Left renal pelvis (tissue), 4 donors: ENCODE results near the gene LYRM4. TPM values are rescaled to one million over a fixed set of nuclear protein-coding genes. Genes with fewer than 3 reads are reported as not detected.

Experiments used
- DNase-seq, 4 donors: peaks; one replicate each; pipeline ENCODE4 v3.0.0-alpha.2; 2013; ENCODE audit warnings: low read depth in 4 of 4, low spot score in 3 of 4
- polyA plus RNA-seq, 4 donors: library from polyadenylated mRNA; unstranded; fragments of 120-200 nt; gene quantifications; one replicate each; pipeline ENCODE4 v1.2.1, GENCODE V29; 2013; ENCODE audit not compliant: insufficient read length in 4 of 4

Gene LYRM4
- polyA plus RNA-seq, 4 donors = 38.6 to 45.7 (median 43.1) TPM

DNA sequence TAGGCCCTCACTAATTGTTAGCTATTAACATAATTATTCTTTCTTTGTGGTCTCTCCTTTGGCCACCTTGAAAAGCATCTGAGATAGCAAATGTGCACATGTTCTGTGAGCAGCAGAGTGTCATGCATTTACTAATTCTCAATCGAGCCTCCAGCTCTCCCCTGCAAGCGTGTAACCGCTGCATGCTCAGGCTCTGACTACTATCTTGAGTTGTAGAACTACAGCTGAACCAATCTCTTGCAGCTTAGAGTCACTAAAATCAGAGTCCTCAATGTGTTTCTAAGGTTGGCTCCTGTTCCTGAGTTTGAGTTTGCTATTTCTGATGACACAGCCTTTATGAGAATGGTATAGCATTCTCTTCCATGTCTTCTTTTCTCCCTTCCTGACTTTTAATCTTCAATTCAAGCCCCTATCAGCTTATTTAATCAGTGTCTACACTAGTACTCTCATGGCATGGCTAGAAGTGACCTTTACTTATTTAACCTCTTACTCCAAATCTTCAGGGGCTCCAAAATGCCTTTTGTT, 110.1 kb downstream of the LYRM4 start:
- DNase-seq = no peak

DNA sequence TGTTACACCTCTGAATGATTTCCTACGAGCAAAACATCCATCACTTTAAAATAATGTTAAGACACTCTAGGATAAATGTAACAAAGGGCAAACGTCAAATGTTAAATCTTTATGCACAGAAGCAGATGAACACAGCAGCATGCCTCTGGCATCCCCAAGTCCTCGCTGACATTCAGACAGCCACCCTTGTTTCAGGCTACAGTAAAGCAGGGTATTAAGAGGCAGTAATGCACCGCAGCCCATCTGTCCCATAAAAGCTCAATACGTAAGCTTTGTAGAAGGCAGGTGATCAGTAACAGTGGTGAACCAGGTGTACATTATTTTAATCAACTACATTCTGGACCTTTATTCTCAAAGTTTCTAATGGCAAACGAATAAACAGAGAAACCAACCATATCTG, 110.9 kb downstream of the LYRM4 start:
- DNase-seq = no peak

DNA sequence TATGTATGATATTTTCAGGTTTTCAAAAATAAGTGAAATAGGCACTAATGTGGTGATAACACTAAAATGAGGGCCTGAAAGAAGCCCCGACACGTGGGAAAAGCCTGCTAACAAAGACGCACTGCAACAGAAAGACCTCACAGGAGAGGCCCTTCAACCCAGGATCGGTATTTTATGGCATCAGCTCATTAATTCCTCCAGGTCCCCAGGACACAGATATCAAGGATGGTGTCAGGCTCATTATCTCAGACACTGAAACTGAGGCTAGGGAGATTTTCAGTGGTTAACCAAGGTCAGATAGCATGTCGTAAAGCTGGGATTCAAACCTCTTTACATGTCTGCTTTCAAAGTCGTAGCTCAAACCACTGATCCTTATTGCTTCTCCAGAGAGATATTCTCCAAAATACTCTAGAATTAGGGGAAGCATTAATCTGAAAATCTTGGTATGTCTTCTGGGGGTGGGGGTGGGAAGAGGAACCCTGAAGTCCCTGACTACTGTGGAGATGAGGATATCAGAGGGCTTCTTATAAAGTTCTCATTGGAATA, 111.5 kb downstream of the LYRM4 start:
- no peak for DNase-seq

DNA sequence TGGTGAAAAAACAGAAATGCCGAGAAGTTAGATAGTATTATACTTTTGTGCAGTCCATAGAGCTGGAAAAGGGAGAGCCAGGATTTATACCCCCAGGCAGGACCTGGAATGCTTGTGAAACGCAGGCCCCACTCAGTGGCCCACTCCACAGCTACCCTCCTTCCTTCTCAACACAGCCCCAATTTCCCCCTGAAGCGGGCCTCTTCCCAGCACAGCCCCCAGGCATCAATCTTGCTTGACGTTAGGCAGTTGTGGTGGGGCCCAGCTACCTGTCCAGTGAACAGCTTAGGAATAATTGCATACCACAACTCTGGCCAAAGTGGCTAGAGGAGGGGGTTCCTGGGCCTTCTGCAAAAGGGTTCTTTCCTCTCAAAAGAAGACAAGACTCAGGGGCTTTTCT, 114.4 kb downstream of the LYRM4 start:
- DNase-seq = no peak

DNA sequence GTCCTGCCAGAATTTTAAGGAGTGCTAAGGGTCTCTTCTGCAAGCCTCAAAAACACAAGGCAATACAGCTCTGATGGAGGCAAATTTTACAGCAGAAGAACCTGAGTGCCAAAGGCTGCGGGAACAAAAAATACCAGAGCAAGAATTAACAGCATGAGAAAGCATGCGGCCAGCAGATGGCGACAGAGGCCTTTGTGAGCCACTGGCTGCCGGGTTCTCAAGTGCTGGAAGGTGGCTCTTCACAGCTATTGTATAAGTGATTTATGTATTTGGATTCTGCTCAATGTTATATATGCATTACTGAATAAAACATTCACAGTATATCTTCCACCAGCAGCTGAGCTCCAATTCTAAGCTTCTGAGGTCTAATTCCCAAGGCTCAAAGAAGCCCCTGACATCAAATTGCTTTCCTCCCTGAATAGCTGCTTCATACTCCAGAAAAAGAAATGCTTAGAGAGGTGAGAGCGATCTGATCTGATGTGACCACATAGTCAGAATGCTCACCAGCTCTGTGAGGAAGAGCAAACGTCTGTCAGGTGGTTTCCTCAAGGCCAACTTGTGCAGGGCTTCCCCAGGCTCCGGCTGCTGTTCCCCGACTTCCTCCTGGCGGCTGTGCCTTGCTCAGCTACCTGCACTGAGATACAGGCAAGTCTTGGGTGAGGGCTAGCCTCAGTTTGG, 117.0 kb downstream of the LYRM4 start:
- peak; percentile 68 to 76 (median 70) for DNase-seq

DNA sequence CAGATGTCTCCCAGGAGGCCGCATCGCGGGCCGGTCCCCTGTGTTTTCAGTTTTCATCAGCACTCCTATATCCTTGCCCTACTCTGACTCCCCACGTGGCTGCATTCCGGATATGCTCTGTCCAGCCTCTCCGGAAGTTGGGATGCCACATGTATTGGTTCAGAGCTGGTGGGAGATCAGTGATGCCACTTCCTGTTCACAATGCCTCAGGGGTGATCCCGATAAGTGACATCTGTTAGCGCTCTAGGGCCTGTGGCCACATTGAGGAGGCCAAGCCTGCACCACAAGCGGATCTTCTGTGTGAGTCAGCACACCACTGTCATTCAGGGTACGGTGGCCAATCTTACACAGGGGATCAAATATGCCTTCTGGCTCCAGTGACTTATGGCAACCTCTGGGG, 117.8 kb downstream of the LYRM4 start:
- DNase-seq = no peak

DNA sequence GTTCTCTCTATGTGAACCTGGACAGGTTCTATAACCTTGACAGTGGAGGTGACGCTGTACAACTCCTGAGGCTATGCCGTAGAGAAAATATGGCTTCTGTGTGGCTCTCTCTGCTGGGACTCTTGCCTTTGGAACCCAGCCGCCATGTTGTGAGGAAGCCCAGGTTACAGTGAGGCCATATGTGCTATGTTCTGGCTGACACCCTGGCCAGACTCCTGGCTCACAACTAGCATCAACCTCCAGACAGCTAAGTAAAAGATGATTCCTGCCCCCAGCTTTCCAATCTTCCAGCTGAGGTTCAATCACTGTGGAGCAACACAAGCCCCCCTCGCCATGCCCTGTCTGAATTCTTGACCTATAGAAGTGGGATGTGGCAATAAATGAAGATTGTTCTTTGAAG, 118.6 kb downstream of the LYRM4 start:
- no peak for DNase-seq

DNA sequence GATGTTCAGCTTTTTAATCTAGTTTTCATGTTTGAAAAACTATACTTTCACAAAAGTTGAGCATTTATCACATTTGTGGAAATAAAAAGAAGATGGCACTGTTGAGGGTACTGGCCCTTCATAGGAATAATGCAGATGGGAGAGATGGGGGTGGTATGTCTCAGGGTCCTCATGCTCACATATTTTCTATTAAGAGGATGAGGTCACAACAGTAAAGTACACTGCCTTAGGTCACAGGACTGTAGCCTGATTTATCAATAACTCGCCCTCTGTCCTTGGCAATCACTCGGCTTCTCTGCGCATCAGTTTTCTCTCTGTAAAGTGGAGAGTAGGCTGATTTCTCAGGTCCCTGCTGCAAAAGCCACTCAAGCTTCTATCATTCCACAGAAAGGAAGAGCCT, 119.7 kb downstream of the LYRM4 start:
- no peak for DNase-seq

DNA sequence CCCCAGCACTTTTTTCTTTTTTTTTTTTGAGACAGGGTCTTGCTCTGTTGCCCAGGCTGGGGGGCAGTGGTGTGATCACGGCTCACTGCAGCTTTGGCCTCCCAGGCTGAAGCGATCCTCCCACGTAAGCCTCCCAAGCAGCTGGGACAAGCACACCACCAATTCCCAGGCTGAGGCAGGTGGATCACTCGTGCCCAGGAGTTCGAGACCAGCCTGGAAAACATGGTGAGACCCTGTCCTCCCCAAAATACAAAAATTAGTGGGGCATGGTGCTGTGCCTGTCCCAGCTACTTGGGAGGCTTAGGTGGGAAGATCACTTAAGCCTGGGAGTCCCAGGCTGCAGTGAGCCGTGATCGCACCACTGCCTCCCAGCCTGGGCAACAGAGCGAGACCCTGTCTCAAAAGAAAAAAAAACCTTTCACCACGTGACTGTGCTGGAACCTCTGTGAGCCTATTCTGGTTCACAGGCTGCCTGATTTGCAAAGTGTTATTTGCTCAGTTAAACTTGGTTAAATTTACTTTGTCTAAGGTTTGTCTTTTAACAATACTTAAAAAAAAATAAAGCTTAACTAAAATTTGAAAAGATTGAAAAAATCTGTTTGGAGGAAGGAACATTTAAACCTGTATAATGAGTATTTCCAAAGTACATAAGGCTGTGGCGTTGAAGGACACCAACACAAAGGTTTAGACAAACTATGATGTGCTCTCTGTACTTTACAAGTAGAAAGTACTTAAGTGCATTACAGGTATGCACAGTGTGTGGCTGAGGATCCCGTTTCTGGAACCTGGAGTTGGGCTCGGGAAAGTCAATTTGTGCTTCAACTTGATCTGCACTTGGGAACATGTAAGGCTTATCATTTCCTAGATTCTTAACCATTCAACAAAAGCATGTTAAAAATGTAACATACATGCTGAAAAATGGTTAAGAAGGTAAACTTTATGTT, 120.7 kb downstream of the LYRM4 start:
- DNase-seq = no peak

DNA sequence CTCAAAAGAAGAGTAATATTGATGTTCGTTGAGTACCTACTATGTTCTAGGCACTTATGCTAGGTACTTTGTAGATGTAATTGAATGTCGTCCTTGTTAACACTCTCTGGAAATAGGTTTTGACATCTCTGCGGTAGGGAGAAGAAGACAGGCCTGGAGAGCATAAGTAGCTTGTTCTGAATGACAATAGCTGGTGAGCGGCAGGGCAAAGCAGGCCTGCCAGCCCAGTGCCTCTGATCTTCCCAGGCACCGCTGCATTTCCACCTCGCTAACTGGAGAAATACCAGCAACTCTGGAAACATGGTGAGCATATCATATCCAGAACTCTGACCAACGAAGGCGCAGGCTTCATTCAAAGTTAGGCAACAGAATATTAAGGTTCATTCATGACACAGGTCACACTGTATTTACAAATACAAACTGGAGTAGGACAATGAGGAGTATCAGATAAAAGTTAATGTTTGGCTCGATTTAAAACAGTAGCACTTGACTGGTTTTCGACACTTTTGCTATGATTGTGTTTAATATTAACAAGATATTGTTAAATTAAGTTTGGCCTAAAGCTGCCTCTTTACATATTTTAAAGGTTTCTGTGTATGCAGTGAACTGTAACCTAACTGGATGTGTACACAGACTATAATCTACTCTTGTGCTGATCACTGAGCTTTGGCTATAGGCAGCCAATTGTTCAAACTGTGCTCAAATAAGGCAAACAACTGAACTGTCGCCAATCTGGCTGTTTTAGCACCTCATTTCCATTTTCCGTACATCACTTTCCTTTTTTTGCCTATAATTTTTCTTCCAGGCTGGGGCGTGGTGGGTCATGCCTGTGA, 121.5 kb downstream of the LYRM4 start:
- no peak for DNase-seq

DNA sequence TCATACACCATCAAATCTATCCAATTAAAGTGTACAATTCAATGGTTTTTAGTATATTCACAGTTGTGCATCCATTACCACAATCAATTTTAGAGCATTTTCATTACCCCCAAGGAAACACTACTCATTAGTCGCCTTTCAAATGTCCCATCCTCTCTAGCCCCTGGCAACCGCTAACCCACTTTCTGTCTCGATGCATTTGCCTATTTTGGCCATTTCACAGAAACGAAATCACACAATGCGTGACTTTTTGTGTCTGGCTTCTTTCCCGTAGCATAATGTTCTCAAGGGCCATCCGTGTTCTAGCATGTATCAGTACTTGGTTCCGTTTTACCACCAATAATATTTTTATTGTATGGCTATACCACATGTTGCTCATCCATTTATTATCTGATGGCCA, 123.9 kb downstream of the LYRM4 start:
- no peak for DNase-seq

DNA sequence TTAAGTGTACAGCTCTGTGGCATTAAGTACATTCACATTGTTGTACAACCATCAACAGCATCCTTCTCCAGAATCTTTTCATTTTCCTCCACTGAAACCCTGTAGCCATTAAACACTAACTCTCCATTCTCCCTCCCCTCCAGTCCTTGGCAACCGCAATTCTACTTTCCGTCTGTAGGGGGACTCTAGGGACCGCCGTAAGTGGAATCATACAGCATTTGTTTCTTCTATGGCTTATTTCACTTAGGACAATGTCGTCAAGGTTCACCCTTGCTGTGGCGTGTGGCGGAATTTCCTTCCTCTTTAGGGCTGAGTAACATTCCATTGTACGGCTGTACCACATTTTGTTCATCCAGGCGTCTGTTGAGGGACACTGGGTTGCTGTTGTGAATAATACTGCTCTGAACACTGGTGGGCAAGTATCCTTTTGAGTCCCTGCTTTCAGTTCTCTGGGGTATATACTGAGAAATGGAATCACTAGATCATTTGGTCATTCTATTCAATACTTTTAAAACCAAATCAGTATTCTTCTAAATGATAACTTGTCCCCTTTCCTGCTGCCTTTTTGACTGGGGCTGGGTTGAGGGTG, 124.9 kb downstream of the LYRM4 start:
- DNase-seq = no peak

DNA sequence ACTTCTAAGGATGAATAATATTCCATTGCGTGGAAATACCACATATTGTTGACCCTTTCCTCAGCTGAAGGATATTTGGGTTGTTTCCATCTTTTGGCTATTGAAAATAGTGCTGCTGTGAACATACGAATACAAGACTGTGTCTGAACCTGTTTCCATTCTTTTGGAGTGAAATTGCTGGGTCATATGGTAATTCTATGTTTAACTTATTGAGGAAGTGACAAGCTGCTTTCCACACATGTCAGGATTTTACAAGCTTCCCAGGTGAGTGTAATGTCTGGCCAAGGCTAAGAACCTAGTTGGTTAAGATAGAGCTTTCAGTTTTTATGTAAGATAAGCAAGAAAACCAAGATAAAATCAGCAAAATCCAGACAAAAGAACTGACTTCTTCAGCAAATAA, 126.8 kb downstream of the LYRM4 start:
- no peak for DNase-seq

DNA sequence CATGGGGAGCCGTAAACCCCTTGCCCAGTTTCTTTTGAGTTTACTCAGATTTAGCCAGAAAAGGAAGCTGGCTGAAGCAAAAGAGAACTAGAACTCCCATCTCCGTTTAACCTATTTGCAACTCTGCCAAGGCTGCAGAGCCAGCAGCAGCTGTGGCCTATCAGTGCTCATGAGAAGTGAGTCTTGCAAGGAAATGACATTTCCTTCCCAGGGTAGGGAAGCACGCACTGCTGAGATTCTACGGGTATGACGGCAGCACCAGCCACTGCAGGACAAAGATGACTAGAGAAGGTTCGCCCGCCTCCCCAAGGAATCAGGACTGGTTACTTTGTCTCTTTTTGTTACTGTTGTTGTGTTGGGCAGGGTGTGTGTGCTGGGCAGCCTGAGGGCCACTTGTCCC, 128.0 kb downstream of the LYRM4 start:
- peak; percentile 57 to 66 (median 64) for DNase-seq

DNA sequence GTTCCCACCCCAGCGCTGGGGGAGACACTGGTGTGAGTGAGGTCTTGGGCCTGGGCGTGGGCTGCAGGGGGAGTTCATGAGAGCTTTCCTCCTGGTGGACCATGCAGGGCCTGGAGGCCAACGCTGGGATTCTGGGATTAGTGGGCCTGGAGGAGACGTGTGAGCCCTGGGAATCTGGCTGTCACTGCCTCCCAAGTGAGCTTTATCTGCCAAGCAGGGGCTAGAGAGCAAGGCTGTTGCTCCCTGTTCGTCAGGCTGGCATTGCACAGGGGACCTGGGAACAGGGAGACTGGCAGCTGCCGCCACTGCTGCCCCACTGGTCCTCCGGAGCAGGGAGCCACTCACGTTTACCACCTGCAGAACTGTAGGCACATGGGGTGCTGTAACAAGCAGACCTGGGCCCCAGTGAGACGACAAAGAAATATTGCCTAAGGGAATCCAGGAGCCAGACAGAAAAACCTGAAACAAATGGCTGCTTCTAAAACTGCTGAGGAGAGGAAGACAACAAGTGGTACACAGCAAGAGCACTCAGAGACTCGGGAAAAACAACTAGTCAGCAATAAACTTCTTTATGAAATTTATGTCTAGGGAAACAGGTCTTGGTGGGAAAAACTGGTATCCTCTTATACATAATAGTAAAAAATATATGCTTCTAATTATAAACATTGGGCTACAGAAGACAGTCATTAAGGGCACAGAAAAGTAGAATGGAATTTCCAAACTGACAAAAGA, 130.4 kb downstream of the LYRM4 start:
- no peak for DNase-seq

DNA sequence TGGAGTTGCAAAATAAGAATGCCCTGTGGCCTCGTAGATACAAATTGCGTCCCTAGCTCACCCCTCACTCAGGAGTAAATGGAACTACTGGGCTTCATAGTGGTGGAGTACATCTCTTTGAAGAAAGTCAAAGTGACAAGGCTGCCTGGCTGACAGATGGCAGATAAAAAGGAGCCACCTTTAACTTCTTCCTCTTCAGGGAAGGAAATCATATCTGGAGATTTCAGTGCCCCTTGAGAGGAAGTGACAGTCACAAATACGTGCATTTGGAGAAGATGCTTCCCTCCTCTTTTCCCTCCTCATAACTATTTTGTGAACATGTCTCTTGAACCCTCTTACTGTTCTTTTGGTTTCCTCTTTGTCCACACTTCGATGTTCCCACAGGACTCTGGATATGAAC, 132.4 kb downstream of the LYRM4 start:
- DNase-seq = no peak

DNA sequence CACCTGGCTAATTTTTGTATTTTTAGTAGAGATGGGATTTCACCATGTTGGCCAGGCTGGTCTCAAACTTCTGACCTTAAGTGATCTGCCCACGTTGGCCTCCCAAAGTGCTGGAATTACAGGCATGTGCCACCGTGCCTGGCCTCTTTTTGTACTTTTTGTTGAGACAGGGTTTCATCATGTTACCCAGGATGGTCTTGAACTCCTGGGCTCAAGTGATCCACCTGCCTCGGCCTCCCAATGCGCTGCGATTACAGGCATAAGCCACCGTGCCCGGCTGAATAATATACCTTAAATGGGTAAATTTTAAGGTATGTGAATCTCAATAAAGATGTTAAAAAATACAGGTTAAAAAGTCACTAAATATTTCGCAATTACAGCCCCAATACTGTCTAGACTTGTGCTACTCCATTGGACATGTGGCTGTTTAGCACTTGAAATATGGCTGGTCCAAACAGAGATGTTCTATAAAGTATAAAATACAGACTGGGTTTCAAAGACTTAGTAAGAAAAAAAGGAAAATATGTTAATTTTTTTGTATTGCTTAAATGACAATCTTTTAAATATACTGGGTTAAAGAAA, 133.6 kb downstream of the LYRM4 start:
- DNase-seq = no peak

DNA sequence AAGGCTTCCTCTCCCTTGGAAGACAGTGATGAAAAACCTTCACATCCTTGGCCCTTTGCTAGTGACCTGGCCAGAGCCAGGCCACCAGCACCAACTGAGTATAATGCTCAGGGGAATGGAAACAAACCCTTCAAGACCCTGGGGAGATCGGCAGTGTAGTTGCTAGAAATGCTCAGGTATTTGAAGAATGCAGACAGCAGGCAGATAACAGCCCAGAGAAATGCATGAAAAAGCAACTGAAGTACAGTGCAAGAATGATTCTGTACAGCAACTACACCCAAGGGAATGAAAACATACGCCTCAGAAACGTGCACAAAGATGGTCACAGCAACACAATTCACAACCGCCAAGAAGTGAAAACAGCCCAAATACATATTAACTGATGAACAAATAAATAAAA, 134.5 kb downstream of the LYRM4 start:
- no peak for DNase-seq
